OCI-LY3 (cell line): ENCODE measurements around the gene ERP44.

Source experiments
- H2AFZ ChIP-seq: fragments of 200-600, 300-600 bp; shearing (Covaris generic); 2 replicates; pipeline ENCODE4 v1.6.0; 2014; ENCODE audit warnings: antibody characterized with exemption, low read depth, low read length
- H3K27ac ChIP-seq: fragments of 200-600, 300-600 bp; sonication (generic); 2 replicates; pipeline ENCODE4 v1.5.1; 2014; ENCODE audit warnings: mild to moderate bottlenecking, low read length, moderate library complexity, mixed read lengths
- H3K27me3 ChIP-seq: fragments of 200-600, 300-600 bp; sonication (generic); 2 replicates; pipeline ENCODE4 v1.6.1; 2014; ENCODE audit warnings: low read depth, low read length, mixed read lengths
- H3K36me3 ChIP-seq: fragments of 200-600, 300-600 bp; sonication (generic); replicated peaks from 2 replicates; pipeline ENCODE3; 2014; ENCODE audit warnings: low read depth, low read length, mixed read lengths
- H3K4me1 ChIP-seq: fragments of 300-600, 200-600 bp; sonication (generic); 2 replicates; pipeline ENCODE4 v1.6.1; 2014; ENCODE audit warnings: low read length, mixed read lengths
- H3K4me2 ChIP-seq: fragments of 200-600, 300-600 bp; sonication (generic); 2 replicates; pipeline ENCODE4 v1.6.1; 2014; ENCODE audit warnings: low read length, mixed read lengths
- H3K4me3 ChIP-seq: fragments of 300-600, 200-600 bp; sonication (generic); 2 replicates; pipeline ENCODE4 v1.5.1; 2014; ENCODE audit warnings: antibody characterized with exemption, mild to moderate bottlenecking, low read length, moderate library complexity
- H3K79me2 ChIP-seq: fragments of 300-600, 200-600 bp; shearing (Covaris generic); 2 replicates; pipeline ENCODE4 v1.6.1; 2014; ENCODE audit warnings: mild to moderate bottlenecking, low read length, mixed read lengths
- H3K9ac ChIP-seq: fragments of 300-600, 200-600 bp; shearing (Covaris generic); 2 replicates; pipeline ENCODE4 v1.6.0; 2014; ENCODE audit warnings: mild to moderate bottlenecking, low read length, moderate library complexity
- H3K9me3 ChIP-seq: fragments of 200-600, 300-600 bp; shearing (Covaris generic); 2 replicates; pipeline ENCODE4 v1.6.1; 2014; ENCODE audit warnings: low read length, mixed read lengths; ENCODE audit not compliant: insufficient read depth
- H4K20me1 ChIP-seq: fragments of 200-600, 300-600 bp; sonication (generic); 2 replicates; pipeline ENCODE4 v1.6.1; 2016; ENCODE audit warnings: low read length, mixed read lengths; ENCODE audit not compliant: insufficient read depth
- CTCF ChIP-seq: fragments of 200-600, 300-600 bp; sonication (generic); IDR thresholded peaks from 2 replicates; pipeline ENCODE4 v1.5.1; 2014; ENCODE audit warnings: antibody characterized with exemption, low read length, low read depth
- EZH2phosphoT487 ChIP-seq: fragments of 200-600 bp; shearing (Covaris generic); IDR thresholded peaks from 2 replicates; pipeline ENCODE4 v1.6.1; 2018; ENCODE audit warnings: antibody characterized with exemption, mixed run types, low read depth

The ERP44 gene

DNA sequence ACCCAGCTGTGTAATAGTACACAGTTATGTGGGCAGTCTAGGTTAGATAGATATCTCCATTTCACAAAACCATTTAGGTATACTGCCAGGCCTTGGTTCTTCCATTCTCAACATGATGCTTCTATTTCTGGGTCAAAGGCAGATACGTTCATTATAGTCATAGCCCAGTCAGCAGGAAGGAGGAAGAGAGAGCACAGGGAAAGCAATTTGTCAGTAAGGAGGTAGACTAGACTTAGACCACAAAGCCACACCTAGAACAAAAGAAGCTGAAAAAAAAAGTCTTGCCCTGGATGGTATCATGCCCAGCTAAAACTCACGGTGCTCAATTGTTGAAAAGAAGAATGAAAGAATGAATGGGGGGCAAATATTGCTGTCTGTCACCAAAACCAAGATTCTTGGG is 7.8 kb upstream of the ERP44 start:
- Histone ChIP-seq H3K79me2 (no peaks in the 10 kb centered on the region), H2AFZ (no peak overlapping the region), H3K36me3 (peaks cover 20% of the 10 kb centered on the region), H3K4me3 (no peak overlapping the region), H3K9ac (no peak overlapping the region), H3K27ac (no peak overlapping the region), H3K4me2 (no peak overlapping the region), H3K9me3 (no peaks in the 10 kb centered on the region), H4K20me1 (no peaks in the 10 kb centered on the region), H3K27me3 (no peaks in the 10 kb centered on the region), H3K4me1 (no peaks in the 10 kb centered on the region)
- TF ChIP-seq CTCF = no peak
- TF ChIP-seq EZH2phosphoT487 = no peak

DNA sequence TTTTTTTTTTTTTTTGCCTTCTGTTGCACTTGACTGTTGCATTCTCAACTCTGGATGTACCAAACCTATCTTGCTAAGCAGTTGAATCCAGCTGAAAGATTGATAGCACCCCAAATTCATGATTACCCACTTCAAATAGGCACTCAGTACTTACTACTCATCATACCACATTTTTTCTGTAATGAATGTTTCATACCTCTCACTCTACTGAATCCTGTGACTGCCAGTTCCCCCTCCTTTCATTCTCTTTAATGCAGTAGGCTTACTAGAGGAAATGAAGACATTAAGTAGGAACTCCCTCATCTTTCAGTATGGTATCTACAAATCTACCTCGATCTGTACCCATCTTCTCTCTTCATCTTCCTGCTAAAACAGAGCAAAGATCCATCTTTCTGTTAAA is 7.1 kb upstream of the ERP44 start:
- H3K79me2 ChIP-seq = no peaks in the 10 kb centered on the region
- no peaks in the 10 kb centered on the region for H4K20me1 ChIP-seq
- H2AFZ ChIP-seq = no peak overlapping the region
- peaks cover 22% of the 10 kb centered on the region for H3K36me3 ChIP-seq
- no peak overlapping the region for H3K9ac ChIP-seq
- no peaks in the 10 kb centered on the region for H3K4me1 ChIP-seq
- no peak overlapping the region for H3K27ac ChIP-seq
- H3K4me2 ChIP-seq = no peak overlapping the region
- H3K27me3 ChIP-seq = no peaks in the 10 kb centered on the region
- TF ChIP-seq EZH2phosphoT487 (no peak), CTCF (no peak)
- H3K4me3 ChIP-seq = no peak overlapping the region
- no peaks in the 10 kb centered on the region for H3K9me3 ChIP-seq

DNA sequence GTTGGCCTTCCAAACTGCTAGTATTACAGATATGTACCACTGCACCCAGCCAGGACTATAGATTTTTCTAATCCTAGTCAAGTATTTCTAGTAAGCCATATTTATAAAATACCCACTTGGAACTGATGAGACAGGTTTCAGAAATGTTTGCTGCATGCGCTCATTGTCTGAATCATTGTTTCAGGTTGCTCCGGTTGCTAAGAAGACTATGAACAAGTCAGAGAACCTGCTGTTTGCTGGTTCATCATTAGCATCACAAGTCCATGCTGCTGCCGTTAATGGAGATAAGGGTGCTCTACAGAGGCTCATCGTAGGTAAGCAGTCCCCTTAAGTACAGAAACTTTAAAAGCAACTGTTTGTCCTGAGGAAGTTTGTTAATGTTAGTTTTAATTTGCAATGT is 5.5 kb upstream of the ERP44 start:
- H3K27ac ChIP-seq = no peak overlapping the region
- H4K20me1 ChIP-seq = no peaks in the 10 kb centered on the region
- H3K4me2 ChIP-seq = no peak overlapping the region
- H3K79me2 ChIP-seq = peaks cover 9% of the 10 kb centered on the region
- H3K9me3 ChIP-seq = no peaks in the 10 kb centered on the region
- TF ChIP-seq CTCF (no peak), EZH2phosphoT487 (no peak)
- no peak overlapping the region for H3K4me3 ChIP-seq
- H3K9ac ChIP-seq = no peak overlapping the region
- peaks cover 22% of the 10 kb centered on the region for H3K36me3 ChIP-seq
- no peaks in the 10 kb centered on the region for H3K27me3 ChIP-seq
- no peak overlapping the region for H2AFZ ChIP-seq
- H3K4me1 ChIP-seq = peaks cover 4% of the 10 kb centered on the region

DNA sequence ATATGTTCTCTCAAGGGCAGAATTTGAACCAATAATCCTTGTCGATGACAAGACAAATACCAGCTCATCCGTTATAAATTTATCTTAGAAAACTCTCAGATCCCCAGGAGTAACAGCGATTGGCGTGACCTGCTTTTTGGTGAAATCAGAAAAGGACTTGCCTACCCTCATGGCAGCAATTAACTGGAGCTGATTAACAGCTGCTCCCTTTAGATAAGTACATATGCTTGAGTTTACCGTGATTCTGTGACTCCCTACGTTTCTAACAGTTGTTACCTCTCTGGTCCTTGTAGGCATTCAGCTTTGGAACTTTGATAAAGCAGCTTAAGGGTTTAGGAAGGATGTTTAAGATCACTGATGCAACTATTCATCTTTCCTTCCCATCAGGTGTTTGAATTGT is 2.8 kb upstream of the ERP44 start:
- Histone ChIP-seq H3K9ac (no peak overlapping the region), H3K4me2 (no peak overlapping the region), H3K27me3 (no peaks in the 10 kb centered on the region), H3K9me3 (no peaks in the 10 kb centered on the region), H2AFZ (no peak overlapping the region), H3K4me1 (peaks cover 13% of the 10 kb centered on the region), H3K4me3 (no peak overlapping the region), H3K79me2 (peaks cover 33% of the 10 kb centered on the region), H3K27ac (no peak overlapping the region), H3K36me3 (peaks cover 14% of the 10 kb centered on the region), H4K20me1 (peaks cover 4% of the 10 kb centered on the region; the same call in 1 of the 2 replicates)
- TF ChIP-seq CTCF = no peak
- TF ChIP-seq EZH2phosphoT487 = no peak
